Transverse colon (tissue), 4 donors: ENCODE data around the gene SPEM1. TPM values are rescaled to one million over a fixed set of nuclear protein-coding genes. Genes with fewer than 3 reads are reported as not detected.

ENCODE experiments used
- DNase-seq: peaks from one replicate; pipeline ENCODE4 v3.0.0-alpha.2; 2019
- H3K27ac ChIP-seq, 4 donors: fragments of 200-600 bp; sonication (generic); 2 replicates each; pipeline ENCODE4 v1.5.1; 2016 to 2018; ENCODE audit warnings: inconsistent platforms in 4 of 4
- H3K27me3 ChIP-seq: fragments of 200-600 bp; sonication (generic); 2 replicates; pipeline ENCODE4 v1.5.1; 2017; ENCODE audit warnings: inconsistent platforms
- H3K36me3 ChIP-seq, 4 donors: fragments of 200-600 bp; sonication (generic); 2 replicates each; pipeline ENCODE4 v1.5.1; 2017 to 2019; ENCODE audit warnings: inconsistent platforms in 4 of 4
- H3K4me1 ChIP-seq, 4 donors: fragments of 200-600 bp; sonication (generic); 2 replicates each; pipeline ENCODE4 v1.5.1; 2017 to 2020; ENCODE audit warnings: inconsistent platforms in 4 of 4
- H3K4me3 ChIP-seq, 4 donors: fragments of 200-600 bp; sonication (generic); 1 replicate in 1 of 4; 2 replicates in 3 of 4; pipeline versions ENCODE4 v1.5.1 to v1.6.1; 2017 to 2019; ENCODE audit warnings: inconsistent platforms in 4 of 4
- H3K9me3 ChIP-seq, 2 donors: fragments of 200-600 bp; sonication (generic); 2 replicates each; pipeline ENCODE4 v1.5.1; 2017 to 2019; ENCODE audit warnings: inconsistent platforms in 2 of 2
- CTCF ChIP-seq, 5 experiments: fragments of 200-600 bp in 3 of 5; fragments of 450-650 bp in 2 of 5; sonication (generic) in 3 of 5; IDR thresholded peaks; 1 replicate in 2 of 5; 2 replicates in 3 of 5; pipeline ENCODE4 v1.5.1; 2016 to 2017; ENCODE audit warnings: antibody characterized with exemption in 5 of 5, inconsistent platforms in 3 of 5, mild to moderate bottlenecking in 2 of 5, moderate library complexity in 1 of 5
- EP300 ChIP-seq: sonication (generic); formaldehyde crosslinking; IDR thresholded peaks from one replicate; pipeline ENCODE4 v1.6.1; 2017; ENCODE audit warnings: antibody characterized with exemption, low read depth
- POLR2A ChIP-seq: fragments of 450-650 bp; IDR thresholded peaks from one replicate; pipeline ENCODE4 v1.6.1; 2016; ENCODE audit warnings: antibody characterized with exemption, mild to moderate bottlenecking, moderate library complexity
- POLR2AphosphoS5 ChIP-seq, 3 donors: sonication (generic); formaldehyde crosslinking; IDR thresholded peaks; one replicate each; pipeline ENCODE4 v1.6.1; 2016; ENCODE audit warnings: antibody characterized with exemption in 3 of 3
- WGBS, 2 donors: methylation state at CpG; one replicate each; pipeline ENCODE4 v1.1.5; 2018; ENCODE audit warnings: low coverage in 1 of 2; 5-methylcytosine and 5-hydroxymethylcytosine counted together
- in situ Hi-C, 4 donors: fragments of 200-750 bp; cut with MboI; loops; one replicate each; pipeline versions ENCODE4 v1.15.0 to v1.15.1; 2017; ENCODE audit warnings: low sequenced_read_pairs in 3 of 4, low pct_ligation_motif_present in 1 of 4, low pct_unique_long_range_greater_than_20kb in 1 of 4
- intact Hi-C: fragments of 100-400 bp; cut with DNase I; formaldehyde crosslinking; loops from one replicate; pipeline ENCODE4 v1.15.1; 2023; ENCODE audit warnings: low total_unique reads
- total RNA-seq, 4 donors: library from RNA; depleted of rRNA; stranded (reverse); fragments of >200 nt; gene quantifications; one replicate each; pipeline ENCODE4 v1.1.0, GENCODE V29; 2016

The SPEM1 gene
- total RNA-seq, 4 donors from 2014 or later: not detected

DNA sequence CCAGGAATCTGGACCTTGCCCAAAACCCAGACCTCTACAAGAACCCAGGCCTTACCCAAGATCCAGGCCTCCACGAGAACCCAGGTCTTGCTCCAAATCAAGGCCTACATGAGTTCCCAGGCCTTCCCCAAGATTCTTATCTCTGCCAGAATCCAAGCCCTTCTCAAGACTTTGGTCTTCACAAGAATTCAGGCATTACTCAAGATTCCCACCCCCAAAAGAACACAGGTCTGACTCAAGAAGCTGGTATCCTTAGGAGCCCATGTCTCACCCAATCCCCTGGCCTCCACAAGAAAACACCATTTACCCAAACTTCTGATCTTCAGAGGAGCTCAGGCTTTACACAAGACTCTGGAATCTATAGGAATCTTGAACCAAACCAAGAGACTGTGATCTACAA is 11.1 kb downstream of the SPEM1 start:
- Histone ChIP-seq H3K4me1 (peaks cover 3 to 12% (median 8%) of the 10 kb centered on the region in 4 donors), H3K27me3 (no peaks in the 10 kb centered on the region), H3K4me3 (no peak overlapping the region), H3K9me3 (no peaks in the 10 kb centered on the region), H3K36me3 (no peaks in the 10 kb centered on the region), H3K27ac (no peak overlapping the region)
- intact Hi-C loops (no loop called here), in situ Hi-C loops (loop anchor here in 2 of 4 donors (10.0 kb wide), 2 partner anchors 66 to 76 kb away; partner anchors contain the start of genes KCTD11 (in 1 of the 2) and TMEM95 (in 1 of the 2))
- 85 to 100% methylated on average over 1 of the region's 1 CpG for WGBS, 2 donors
- DNase-seq: no peak
- TF ChIP-seq EP300 (no peak), POLR2AphosphoS5 (IDR thresholded peaks at IDR 0.05) (no peak), CTCF (IDR thresholded peaks at IDR 0.05) (no peak), POLR2A (no peak)

DNA sequence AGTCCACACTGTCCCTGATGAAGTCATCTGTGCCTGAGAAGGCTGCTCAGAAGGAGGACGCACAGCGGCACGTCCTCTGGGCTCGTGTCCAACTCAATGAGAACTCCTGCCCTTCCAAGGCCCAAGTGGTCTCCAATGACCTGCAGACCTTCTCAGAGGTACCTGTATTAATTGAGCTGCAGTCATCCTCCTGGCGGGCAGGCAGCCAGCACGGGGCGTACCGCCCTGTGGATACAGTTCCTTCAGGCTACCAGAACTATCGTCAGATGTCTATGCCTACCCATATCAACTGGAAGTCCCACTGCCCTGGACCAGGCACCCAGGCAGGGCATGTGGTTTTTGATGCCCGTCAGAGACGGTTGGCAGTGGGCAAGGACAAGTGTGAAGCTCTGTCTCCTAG is 12.2 kb downstream of the SPEM1 start:
- peaks cover 11 to 22% (median 19%) of the 10 kb centered on the region in 4 donors for H3K4me1 ChIP-seq
- no peaks in the 10 kb centered on the region for H3K27me3 ChIP-seq
- TF ChIP-seq EP300: no peak
- TF ChIP-seq CTCF (IDR thresholded peaks at IDR 0.05): no peak
- no peak for TF ChIP-seq POLR2AphosphoS5 (IDR thresholded peaks at IDR 0.05)
- no peak for TF ChIP-seq POLR2A
- intact Hi-C loops (no loop called here), in situ Hi-C loops (loop anchor here in 2 of 4 donors (10.0 kb wide), 2 partner anchors 67 to 77 kb away; partner anchors contain the start of genes KCTD11 (in 1 of the 2) and TMEM95 (in 1 of the 2))
- no peaks in the 10 kb centered on the region for H3K36me3 ChIP-seq
- no peak overlapping the region for H3K4me3 ChIP-seq
- WGBS, 2 donors: 94% methylated on average over 11 of the region's 11 CpGs; no CpG with 5 or more reads in 1 of the 2 donors
- H3K9me3 ChIP-seq: no peaks in the 10 kb centered on the region
- no peak for DNase-seq
- no peak overlapping the region for H3K27ac ChIP-seq

DNA sequence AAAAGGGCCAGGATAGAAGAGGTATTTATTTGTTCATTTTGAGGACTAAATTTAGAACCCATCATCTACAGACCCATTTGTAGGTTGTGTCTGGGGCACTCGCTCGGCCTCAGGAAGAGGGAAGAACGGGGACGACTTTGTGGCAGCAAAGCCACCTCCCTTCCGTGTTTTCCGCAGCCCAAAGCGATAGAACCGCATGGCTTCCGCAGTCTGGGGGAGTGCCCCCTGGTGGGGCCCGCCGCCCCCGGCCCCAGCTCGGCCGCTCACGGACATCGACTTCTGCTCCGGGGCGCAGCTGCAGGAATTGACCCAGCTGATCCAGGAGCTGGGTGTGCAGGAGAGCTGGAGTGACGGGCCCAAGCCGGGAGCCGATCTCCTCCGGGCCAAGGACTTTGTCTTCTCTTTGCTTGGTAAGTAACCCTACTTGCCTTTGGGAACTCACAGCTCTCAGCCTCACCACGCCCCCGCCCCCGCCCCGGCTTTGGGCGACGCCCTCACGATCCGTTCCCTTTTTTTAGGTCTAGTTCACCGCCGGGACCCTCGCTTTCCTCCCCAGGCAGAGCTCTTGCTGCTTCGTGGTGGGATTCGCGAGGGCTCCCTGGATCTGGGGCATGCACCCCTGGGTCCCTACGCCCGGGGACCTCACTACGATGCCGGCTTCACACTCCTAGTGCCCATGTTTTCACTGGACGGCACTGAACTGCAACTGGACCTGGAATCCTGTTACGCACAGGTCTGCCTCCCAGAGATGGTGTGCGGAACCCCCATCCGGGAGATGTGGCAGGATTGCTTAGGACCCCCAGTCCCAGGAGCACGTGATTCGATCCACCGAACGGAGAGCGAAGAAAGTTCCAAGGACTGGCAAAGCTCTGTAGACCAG is 15.8 kb downstream of the SPEM1 start:
- 7% methylated on average over 48 of the region's 49 CpGs; no CpG with 5 or more reads in 1 of the 2 donors for WGBS, 2 donors
- H3K4me1 ChIP-seq: peaks cover 26 to 51% (median 42%) of the 10 kb centered on the region in 4 donors
- TF ChIP-seq POLR2A (peak; percentile 43), EP300 (no peak), CTCF (IDR thresholded peaks at IDR 0.05) (peak in 3 of 5 experiments; percentile 24 to 25 (median 24)), POLR2AphosphoS5 (IDR thresholded peaks at IDR 0.05) (peak in 1 of 3 donors; percentile 14)

More for the DNA sequence above, 15.8 kb downstream of the SPEM1 start:
- no peaks in the 10 kb centered on the region for H3K9me3 ChIP-seq
- peaks cover 32% of the 10 kb centered on the region for H3K27me3 ChIP-seq
- intact Hi-C loops: no loop called here
- no peaks in the 10 kb centered on the region for H3K36me3 ChIP-seq
- H3K4me3 ChIP-seq: peak overlapping the region; percentile 33 to 79 (median 53)
- in situ Hi-C loops: loop anchor here in 2 of 4 donors (10.0 kb wide), 2 partner anchors 71 to 81 kb away; partner anchors contain the start of genes KCTD11 (in 1 of the 2) and TMEM95 (in 1 of the 2)
- peak overlapping the region; percentile 82 to 90 (median 87) for H3K27ac ChIP-seq
- peak; percentile 69 for DNase-seq
